GM12892 (cell line): ENCODE data around the gene ARHGEF12.

Source experiments
- DNase-seq: peaks from one replicate; pipeline ENCODE4 v3.0.0; 2011; ENCODE audit not compliant: insufficient read length
- FAIRE-seq: peaks from 2 replicates; lab custom pipeline; 2011; peaks lifted over from hg19 to GRCh38; lab: Jason Lieb, UNC
- POLR2A ChIP-seq: IDR thresholded peaks from 2 replicates; pipeline ENCODE4 v1.6.1; 2011; ENCODE audit warnings: low read depth, low read length, control low read depth
- POLR2AphosphoS5 ChIP-seq: IDR thresholded peaks from 2 replicates; pipeline ENCODE4 v1.6.1; 2011; ENCODE audit warnings: low read depth, low read length, control low read depth
- TAF1 ChIP-seq: IDR thresholded peaks from 2 replicates; pipeline ENCODE4 v1.6.1; 2011; ENCODE audit warnings: low read depth, mild to moderate bottlenecking, control low read depth, low read length, borderline replicate concordance

ARHGEF12 gene

GRCh38 chr11:120344302-120345004, 8.2 kb downstream of the ARHGEF12 start:
- peak; percentile 42 for DNase-seq
- peak; percentile 100 for FAIRE-seq
- no peak for TF ChIP-seq TAF1
- no peak for TF ChIP-seq POLR2A
- TF ChIP-seq POLR2AphosphoS5, result no peak

- TF ChIP-seq TAF1 (no peak), POLR2A (no peak), POLR2AphosphoS5 (no peak)
- FAIRE-seq (peak; percentile 81), DNase-seq (no peak)
Observed at GRCh38 chr11:120346233-120346632, 10.0 kb downstream of the ARHGEF12 start.

GRCh38 chr11:120350637-120351036, 14.4 kb downstream of the ARHGEF12 start:
- FAIRE-seq (no peak), DNase-seq (no peak)
- TF ChIP-seq POLR2AphosphoS5, result no peak
- no peak for TF ChIP-seq POLR2A
- no peak for TF ChIP-seq TAF1

- no peak for DNase-seq
- no peak for TF ChIP-seq POLR2AphosphoS5
- no peak for TF ChIP-seq POLR2A
- no peak for TF ChIP-seq TAF1
- FAIRE-seq, result no peak
Observed at GRCh38 chr11:120352405-120352804, 16.2 kb downstream of the ARHGEF12 start.

GRCh38 chr11:120354068-120354467, 17.9 kb downstream of the ARHGEF12 start:
- DNase-seq (no peak), FAIRE-seq (no peak)
- no peak for TF ChIP-seq POLR2A
- no peak for TF ChIP-seq POLR2AphosphoS5
- no peak for TF ChIP-seq TAF1

GRCh38 chr11:120354779-120355178, 18.6 kb downstream of the ARHGEF12 start:
- FAIRE-seq, result no peak
- DNase-seq, result no peak
- no peak for TF ChIP-seq POLR2A
- TF ChIP-seq TAF1, result no peak
- no peak for TF ChIP-seq POLR2AphosphoS5

- DNase-seq, result no peak
- TF ChIP-seq POLR2AphosphoS5, result no peak
- TF ChIP-seq POLR2A, result no peak
- no peak for TF ChIP-seq TAF1
- FAIRE-seq, result no peak
Observed at GRCh38 chr11:120357620-120358019, 21.4 kb downstream of the ARHGEF12 start.

GRCh38 chr11:120358729-120359128, 22.5 kb downstream of the ARHGEF12 start:
- no peak for FAIRE-seq
- TF ChIP-seq TAF1, result no peak
- TF ChIP-seq POLR2A, result no peak
- TF ChIP-seq POLR2AphosphoS5, result no peak
- no peak for DNase-seq

- no peak for TF ChIP-seq POLR2A
- TF ChIP-seq POLR2AphosphoS5, result no peak
- TF ChIP-seq TAF1, result no peak
- DNase-seq (no peak), FAIRE-seq (no peak)
Observed at GRCh38 chr11:120363436-120363835, 27.2 kb downstream of the ARHGEF12 start.

- FAIRE-seq (peak; percentile 48), DNase-seq (no peak)
- TF ChIP-seq POLR2A, result no peak
- no peak for TF ChIP-seq TAF1
- no peak for TF ChIP-seq POLR2AphosphoS5
Observed at GRCh38 chr11:120365512-120365911, 29.3 kb downstream of the ARHGEF12 start.

- TF ChIP-seq POLR2A (no peak), POLR2AphosphoS5 (no peak), TAF1 (no peak)
- FAIRE-seq, result no peak
- DNase-seq, result no peak
Observed at GRCh38 chr11:120372296-120372695, 36.1 kb downstream of the ARHGEF12 start.

- TF ChIP-seq POLR2AphosphoS5, result no peak
- TF ChIP-seq TAF1, result no peak
- TF ChIP-seq POLR2A, result no peak
- peak; percentile 36 for FAIRE-seq
Observed at GRCh38 chr11:120375076-120375475, 38.9 kb downstream of the ARHGEF12 start.

More at GRCh38 chr11:120375076-120375475, 38.9 kb downstream of the ARHGEF12 start:
- DNase-seq, result no peak
